GM21423 (cell line): Measurements from ENCODE around the gene PRIM2.
"Not testable (repeated sequence)": the region's sequence is repeated elsewhere in the genome, so short reads cannot be mapped to it uniquely, and the experiment has no call there.

Experiments used
- ATAC-seq: cut with Tn5 transposase; IDR thresholded peaks from one replicate; pipeline ENCODE4 v1.9.1; 2021; ENCODE audit warnings: mild to moderate bottlenecking, moderate library complexity; ENCODE audit not compliant: unreplicated experiment

The PRIM2 gene

GRCh38 chr6:57444787-57445186 is 127.4 kb downstream of the PRIM2 start:
- ATAC-seq: not testable (repeated sequence)

DNA sequence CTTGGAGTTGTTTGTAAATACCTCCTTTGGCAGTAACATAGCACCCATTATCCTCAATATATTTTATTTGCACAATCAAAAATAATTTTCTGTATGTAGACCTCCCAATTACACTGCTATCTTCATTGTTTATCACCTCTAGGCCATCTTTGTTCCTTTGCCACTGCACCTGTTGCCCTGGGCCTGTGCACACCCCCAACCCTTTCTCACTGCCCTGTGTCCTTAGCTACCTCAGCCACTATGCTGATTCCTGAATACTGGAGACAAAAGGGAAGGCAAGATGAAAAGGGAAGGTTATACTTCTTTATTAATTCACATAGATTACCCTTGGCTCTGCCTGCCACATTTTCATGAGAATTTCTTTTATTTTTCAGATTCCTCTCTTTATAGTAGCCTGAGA is 127.9 kb downstream of the PRIM2 start:
- ATAC-seq: peak; percentile 38

- ATAC-seq: peak; percentile 77
Observed at GRCh38 chr6:57445790-57446468, 128.5 kb downstream of the PRIM2 start.

DNA sequence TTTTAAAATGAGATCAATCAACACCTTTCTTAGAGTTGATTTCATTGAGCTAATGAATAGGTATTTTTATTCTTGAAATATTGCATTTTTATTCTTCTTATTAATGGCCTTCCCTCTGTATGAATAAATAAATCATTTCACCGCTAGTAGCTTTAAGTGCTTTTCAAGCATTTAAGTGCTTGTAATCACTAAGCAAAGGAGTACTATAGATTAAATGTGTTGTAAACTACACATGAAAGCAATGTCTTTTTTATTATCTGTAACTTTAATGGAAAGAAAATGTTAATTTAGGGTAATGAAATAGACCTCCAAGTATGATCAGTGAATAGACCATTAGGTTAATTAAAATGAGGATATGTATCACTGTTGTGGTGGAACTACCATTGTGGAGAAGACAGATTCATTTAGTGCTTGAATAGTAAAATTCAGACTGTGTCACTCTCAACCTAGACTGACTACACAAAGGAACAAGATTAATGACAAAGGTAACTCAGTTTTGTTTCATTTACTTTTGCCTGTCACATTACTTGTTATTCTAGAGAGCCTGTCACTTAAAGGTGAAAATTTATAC is 132.2 kb downstream of the PRIM2 start:
- not testable (repeated sequence) for ATAC-seq

DNA sequence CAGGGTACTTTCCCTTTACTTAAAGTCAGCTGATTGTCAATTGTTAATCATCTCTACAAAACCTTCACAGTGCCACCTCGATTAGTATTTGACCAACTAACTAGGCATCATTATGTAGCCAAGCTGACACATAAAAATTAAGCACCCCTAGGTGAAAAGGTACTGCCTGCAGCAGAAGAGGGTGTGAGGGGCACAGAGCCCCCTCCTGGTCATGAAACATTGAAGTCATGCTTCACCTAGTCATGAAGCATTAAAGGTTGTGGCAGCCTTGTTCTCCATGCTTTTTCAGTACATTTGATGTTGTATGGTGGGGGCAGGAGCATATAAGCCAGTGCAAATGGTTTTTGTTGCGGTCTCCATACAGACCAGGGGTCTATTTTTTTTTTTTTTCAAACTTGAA is 142.4 kb downstream of the PRIM2 start:
- ATAC-seq: not testable (repeated sequence)

GRCh38 chr6:57461022-57461421 is 143.6 kb downstream of the PRIM2 start:
- ATAC-seq: not testable (repeated sequence)

GRCh38 chr6:57463809-57464208 is 146.4 kb downstream of the PRIM2 start:
- ATAC-seq: not testable (repeated sequence)

- ATAC-seq: not testable (repeated sequence)
Observed at GRCh38 chr6:57465968-57466367, 148.5 kb downstream of the PRIM2 start.

- no peak for ATAC-seq
Observed at GRCh38 chr6:57469072-57469471, 151.6 kb downstream of the PRIM2 start.

- not testable (repeated sequence) for ATAC-seq
Observed at GRCh38 chr6:57470148-57470547, 152.7 kb downstream of the PRIM2 start.

- not testable (repeated sequence) for ATAC-seq
Observed at GRCh38 chr6:57471314-57471864, 154.0 kb downstream of the PRIM2 start.

GRCh38 chr6:57472861-57473362 is 155.5 kb downstream of the PRIM2 start:
- ATAC-seq: not testable (repeated sequence)

DNA sequence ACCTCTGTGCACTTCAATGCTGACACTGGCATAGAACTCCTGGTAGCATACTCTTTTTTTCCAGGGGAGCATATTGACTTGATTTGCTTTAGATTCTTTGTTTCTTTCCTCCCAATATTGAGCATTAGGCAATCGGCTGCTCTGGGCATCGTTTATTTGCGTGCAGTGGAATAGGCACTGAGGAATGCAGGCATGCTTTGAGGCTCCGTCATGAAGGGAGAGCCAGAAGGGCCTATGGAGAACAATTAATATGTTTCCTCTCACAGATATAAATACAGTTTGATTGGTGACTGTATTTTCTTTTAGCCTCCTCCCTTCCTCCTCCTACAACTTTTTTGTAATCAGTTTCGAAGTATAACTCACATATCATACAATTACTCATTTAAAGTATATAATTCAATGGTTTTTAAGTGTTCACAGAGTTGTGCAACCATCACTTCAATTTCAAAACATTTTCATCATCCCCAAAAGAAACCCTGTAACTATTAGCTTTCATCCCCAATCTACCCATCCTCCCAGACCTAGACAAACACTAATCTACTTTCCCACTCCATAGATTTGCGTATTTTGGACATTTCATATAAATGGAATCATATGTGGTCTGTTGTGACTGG is 157.5 kb downstream of the PRIM2 start:
- ATAC-seq: not testable (repeated sequence)

DNA sequence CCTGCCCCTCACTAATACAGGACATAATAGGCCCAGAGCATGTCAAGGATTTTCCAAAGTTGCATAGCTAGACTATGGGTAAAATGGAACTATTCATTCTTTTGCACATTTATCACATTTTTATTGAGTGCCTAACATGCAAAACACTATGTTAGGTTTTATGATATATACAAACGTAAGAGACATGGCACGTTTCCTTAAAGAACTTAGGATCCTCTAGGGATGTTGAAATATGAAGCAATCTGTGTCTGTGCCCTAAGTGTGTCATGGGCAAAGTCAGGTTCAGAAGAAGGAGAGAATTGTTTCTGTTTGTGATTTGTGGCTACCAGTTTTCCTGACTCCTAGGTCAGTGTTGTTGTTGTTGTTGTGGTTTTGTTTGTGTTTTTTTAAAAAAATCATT is 158.2 kb downstream of the PRIM2 start:
- not testable (repeated sequence) for ATAC-seq

- not testable (repeated sequence) for ATAC-seq
Observed at GRCh38 chr6:57480194-57480593, 162.8 kb downstream of the PRIM2 start.

DNA sequence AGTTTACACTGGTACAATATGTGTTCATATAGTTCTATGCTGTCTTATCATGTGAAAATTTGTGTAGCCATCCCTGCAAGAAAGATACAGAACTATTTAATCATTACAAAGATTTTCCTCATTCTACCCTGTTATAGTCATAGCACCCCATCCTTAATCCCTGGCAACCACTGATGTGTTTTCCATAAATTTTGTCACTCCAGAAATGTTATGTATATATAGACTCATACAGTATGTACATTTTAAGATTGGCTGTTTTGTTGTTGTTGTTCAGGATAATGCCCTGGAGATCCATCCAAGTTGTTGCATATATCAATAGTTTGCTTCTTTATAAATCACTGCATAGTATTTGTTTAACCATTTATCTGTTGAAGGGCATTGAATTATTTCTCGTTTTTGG is 163.7 kb downstream of the PRIM2 start:
- ATAC-seq: not testable (repeated sequence)

DNA sequence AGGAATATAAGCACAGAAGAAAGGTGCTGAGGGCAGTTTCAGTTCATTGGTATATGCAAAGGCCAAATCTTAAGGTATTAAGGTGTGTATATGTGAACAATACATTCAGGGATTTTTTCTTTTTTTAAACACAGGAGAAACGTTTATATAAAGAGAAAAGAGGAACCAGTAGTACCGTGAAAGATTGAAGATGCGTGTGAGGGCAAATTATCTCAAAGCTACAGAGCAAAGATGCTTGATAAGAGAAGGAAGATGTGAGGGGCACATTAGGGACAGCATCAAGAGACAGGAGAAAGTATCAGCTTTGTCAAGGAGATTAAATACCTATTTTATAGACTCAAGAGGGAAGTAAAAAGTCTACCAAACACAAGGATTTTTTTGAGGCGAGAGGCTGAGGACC is 165.0 kb downstream of the PRIM2 start:
- not testable (repeated sequence) for ATAC-seq

DNA sequence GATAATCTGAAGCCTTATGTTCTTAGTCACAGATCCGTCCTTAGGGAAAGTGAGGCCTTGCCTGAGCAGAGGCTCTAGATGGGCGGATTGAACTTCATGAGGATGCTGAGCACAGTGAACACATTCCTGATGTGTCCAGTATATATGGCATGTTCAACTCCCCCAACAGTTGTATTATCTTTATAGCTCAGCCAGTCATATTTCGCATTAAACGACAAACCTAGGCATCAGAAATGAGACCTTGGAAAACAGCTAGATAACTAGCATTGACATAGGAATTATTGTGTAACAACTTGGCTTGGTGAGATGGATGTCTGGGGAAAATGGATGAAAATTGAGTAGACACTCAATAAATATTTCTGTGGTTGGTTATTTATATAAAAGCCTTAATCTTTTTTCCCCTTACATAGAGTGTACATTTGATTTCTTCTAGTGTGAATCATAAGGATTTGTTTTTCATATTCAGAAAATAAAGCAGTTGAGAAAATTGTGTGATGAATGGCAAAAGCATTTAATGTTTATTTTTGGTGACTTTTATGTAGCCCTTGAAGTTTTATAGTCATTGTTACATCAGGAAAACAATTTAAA is 169.2 kb downstream of the PRIM2 start:
- ATAC-seq: not testable (repeated sequence)

GRCh38 chr6:57488551-57488950 is 171.1 kb downstream of the PRIM2 start:
- ATAC-seq: not testable (repeated sequence)

DNA sequence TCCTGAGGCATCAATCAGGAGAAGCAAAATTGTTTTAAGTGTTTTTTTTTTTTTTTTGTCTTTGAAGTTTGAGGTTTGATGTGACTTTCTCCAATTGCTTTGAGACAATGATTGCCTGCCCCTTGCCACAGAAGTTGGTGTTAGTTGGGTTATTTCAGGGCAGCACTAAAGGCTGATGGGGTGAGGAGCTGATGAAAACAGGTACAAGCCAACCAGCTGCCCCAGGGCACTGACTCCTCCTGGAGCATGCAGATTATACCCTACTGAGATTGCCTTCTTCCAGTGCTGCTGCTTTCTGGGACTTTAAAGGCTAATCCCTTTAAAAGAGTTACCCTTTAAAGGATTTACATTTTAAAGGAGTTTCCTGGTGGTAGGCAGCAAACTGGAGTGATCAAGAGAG is 172.5 kb downstream of the PRIM2 start:
- ATAC-seq: not testable (repeated sequence)

DNA sequence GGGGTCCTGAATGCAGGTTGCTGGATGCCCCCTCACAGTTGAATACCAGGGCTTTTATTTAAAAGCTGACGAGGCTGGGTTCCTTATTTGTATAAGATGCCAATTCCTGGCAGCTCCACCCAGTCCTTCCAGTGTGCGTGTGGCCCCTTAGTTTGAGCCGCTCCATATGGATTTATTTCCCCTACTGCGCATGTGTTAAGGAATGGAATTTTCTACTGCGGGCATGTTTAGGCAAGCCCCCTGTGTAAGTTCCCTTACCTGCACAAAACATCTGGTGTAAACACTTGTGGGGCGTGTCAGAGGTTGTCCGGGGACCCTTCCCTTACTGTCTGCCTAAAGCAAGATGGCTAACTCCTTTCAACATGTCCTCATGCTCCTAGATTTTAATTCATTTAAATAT is 174.4 kb downstream of the PRIM2 start:
- ATAC-seq: not testable (repeated sequence)
